Fibroblast of pulmonary artery (primary cell): Measurements from ENCODE around the gene SEPTIN3.

Experiments used
- DNase-seq: peaks from one replicate; pipeline ENCODE4 v3.0.0-alpha.2; 2010; ENCODE audit warnings: low read depth
- H3K4me3 ChIP-seq: replicated peaks from 2 replicates; pipeline ENCODE4 v1.5.1; 2011; ENCODE audit warnings: low read depth, mild to moderate bottlenecking, control low read depth, low read length, moderate library complexity
- CTCF ChIP-seq: IDR thresholded peaks from 2 replicates; pipeline ENCODE4 v1.5.1; 2011; ENCODE audit warnings: mild to moderate bottlenecking, control low read depth, low read length, inconsistent platforms; ENCODE audit errors: missing control alignments

The SEPTIN3 gene

GRCh38 chr22:41949297-41949965 lies 19.8 kb upstream of the SEPTIN3 start:
- H3K4me3 ChIP-seq: no peak overlapping the region
- DNase-seq: no peak
- TF ChIP-seq CTCF: no peak

GRCh38 chr22:41951898-41952474 lies 17.3 kb upstream of the SEPTIN3 start, which contains the start of gene SMIM45:
TSS of gene SMIM45 (plus strand) at chr22:41952150.
- DNase-seq: peak; percentile 10
- H3K4me3 ChIP-seq: no peak within 1 kb of the TSS
- TF ChIP-seq CTCF: no peak

GRCh38 chr22:41952713-41953112 lies 16.5 kb upstream of the SEPTIN3 start:
- no peak overlapping the region for H3K4me3 ChIP-seq
- no peak for TF ChIP-seq CTCF

GRCh38 chr22:41957941-41958556 lies 11.2 kb upstream of the SEPTIN3 start:
- no peak overlapping the region for H3K4me3 ChIP-seq
- no peak for TF ChIP-seq CTCF
- DNase-seq: no peak

More at GRCh38 chr22:41952713-41953112, 16.5 kb upstream of the SEPTIN3 start:
- no peak for DNase-seq

GRCh38 chr22:41963453-41964111 lies 5.7 kb upstream of the SEPTIN3 start:
- DNase-seq: peak; percentile 70
- no peak overlapping the region for H3K4me3 ChIP-seq
- no peak for TF ChIP-seq CTCF

GRCh38 chr22:41964112-41964491 lies 5.1 kb upstream of the SEPTIN3 start:
- TF ChIP-seq CTCF: no peak
- no peak for DNase-seq
- H3K4me3 ChIP-seq: no peak overlapping the region
